PC-3 (cell line): ENCODE measurements around the gene LACC1. TPM values are rescaled to one million over a fixed set of nuclear protein-coding genes. Genes with fewer than 3 reads are reported as not detected.
A peak's percentile ranks its signal among the peaks of the same experiment; 100 is the strongest.

Source experiments
- ATAC-seq: fragments of 200-7000 bp; cut with Tn5 transposase; 2 replicates; pipeline ENCODE4 v1.9.1; 2020; ENCODE audit warnings: mild to moderate bottlenecking, moderate library complexity
- BruUV-seq: library from RNA; stranded (reverse); fragments of 400-500 nt; replicated peaks from 2 replicates; lab custom pipeline; 2021; lab: Mats Ljungman, UMichigan
- CTCF ChIA-PET: fragments of 300-600 bp; sonication (Branson Sonifier 250); formaldehyde crosslinking; loops from one replicate; lab custom pipeline; 2022; ENCODE audit warnings: antibody characterized with exemption; lab: Charles Lee
- POLR2A ChIA-PET: fragments of 300-600 bp; sonication (Branson Sonifier 250); formaldehyde crosslinking; loops from one replicate; lab custom pipeline; 2022; ENCODE audit warnings: antibody characterized with exemption; ENCODE audit not compliant: unreplicated experiment; lab: Charles Lee
- DNase-seq: peaks from one replicate; pipeline ENCODE4 v3.0.0-alpha.2; 2015
- H2AFZ ChIP-seq: fragments of 300-600 bp; sonication (generic); 2 replicates; pipeline ENCODE4 v1.6.0; 2016; ENCODE audit warnings: antibody characterized with exemption, low read length
- H3F3A ChIP-seq: fragments of 300-600 bp; sonication (generic); one replicate; pipeline ENCODE4 v1.6.0; 2017; ENCODE audit warnings: antibody characterized with exemption, low read length, control low read depth, mild to moderate bottlenecking; ENCODE audit not compliant: unreplicated experiment
- H3K27ac ChIP-seq: fragments of 300-600 bp; sonication (generic); 2 replicates; pipeline ENCODE4 v1.5.1; 2016; ENCODE audit warnings: mild to moderate bottlenecking, low read length
- H3K27me3 ChIP-seq: fragments of 300-600 bp; sonication (generic); 2 replicates; pipeline ENCODE4 v1.6.1; 2016; ENCODE audit warnings: low read length, mixed read lengths
- H3K36me3 ChIP-seq: fragments of 300-600 bp; sonication (generic); 2 replicates; pipeline ENCODE4 v1.6.1; 2016; ENCODE audit warnings: low read depth, mixed run types, low read length, mixed read lengths
- H3K4me1 ChIP-seq: fragments of 300-600 bp; sonication (generic); 2 replicates; pipeline ENCODE4 v1.5.1; 2016; ENCODE audit warnings: low read length; ENCODE audit not compliant: insufficient read depth
- H3K4me2 ChIP-seq: fragments of 300-600 bp; sonication (generic); 2 replicates; pipeline ENCODE4 v1.6.0; 2016; ENCODE audit warnings: low read length
- H3K4me3 ChIP-seq: fragments of 300-600 bp; sonication (generic); 2 replicates; pipeline ENCODE4 v1.5.1; 2016; ENCODE audit warnings: mild to moderate bottlenecking, low read length, mixed read lengths
- H3K79me2 ChIP-seq: fragments of 300-600 bp; sonication (generic); 2 replicates; pipeline ENCODE4 v1.6.1; 2017; ENCODE audit warnings: low read length, mixed read lengths
- H3K9ac ChIP-seq: fragments of 300-600 bp; sonication (generic); 2 replicates; pipeline ENCODE4 v1.6.0; 2016; ENCODE audit warnings: mild to moderate bottlenecking, low read length
- H3K9me2 ChIP-seq: fragments of 300-600 bp; sonication (generic); replicated peaks from 2 replicates; pipeline ENCODE4 v1.6.1; 2016; ENCODE audit warnings: mixed run types, low read length, mixed read lengths
- H3K9me3 ChIP-seq: fragments of 300-600 bp; sonication (generic); 2 replicates; pipeline ENCODE4 v1.6.1; 2016; ENCODE audit warnings: low read length, mixed read lengths
- H4K20me1 ChIP-seq: fragments of 300-600 bp; sonication (generic); 2 replicates; pipeline ENCODE4 v1.6.1; 2016; ENCODE audit warnings: low read length, mixed read lengths
- EZH2 ChIP-seq: fragments of 300-600 bp; sonication (generic); IDR thresholded peaks from one replicate; pipeline ENCODE4 v1.6.1; 2017; ENCODE audit warnings: antibody characterized with exemption, mild to moderate bottlenecking, low read length; ENCODE audit not compliant: unreplicated experiment
- EZH2phosphoT487 ChIP-seq: fragments of 300-600 bp; sonication (generic); IDR thresholded peaks from 2 replicates; pipeline ENCODE4 v1.6.1; 2018; ENCODE audit warnings: mild to moderate bottlenecking, antibody characterized with exemption, low read length, borderline replicate concordance
- intact Hi-C: fragments of 100-400 bp; cut with micrococcal nuclease; formaldehyde crosslinking; loops from 2 replicates; pipeline ENCODE4 v1.9.0; 2023
- total RNA-seq: library from RNA; depleted of rRNA; stranded (reverse); fragments of >200 nt; gene quantifications from 2 replicates; pipeline ENCODE4 v1.2.3, GENCODE V29; 2014
- TF ChIP-seq, protein P1 (sequence below): fragments of 300-600 bp; sonication (generic); conservative IDR thresholded peaks from 2 replicates; pipeline ENCODE4 v1.5.1; 2017; ENCODE audit warnings: antibody characterized with exemption, low read depth, mild to moderate bottlenecking, low read length

LACC1 gene
- total RNA-seq, 1 experiment from 2014 or later: 1.2 TPM

DNA sequence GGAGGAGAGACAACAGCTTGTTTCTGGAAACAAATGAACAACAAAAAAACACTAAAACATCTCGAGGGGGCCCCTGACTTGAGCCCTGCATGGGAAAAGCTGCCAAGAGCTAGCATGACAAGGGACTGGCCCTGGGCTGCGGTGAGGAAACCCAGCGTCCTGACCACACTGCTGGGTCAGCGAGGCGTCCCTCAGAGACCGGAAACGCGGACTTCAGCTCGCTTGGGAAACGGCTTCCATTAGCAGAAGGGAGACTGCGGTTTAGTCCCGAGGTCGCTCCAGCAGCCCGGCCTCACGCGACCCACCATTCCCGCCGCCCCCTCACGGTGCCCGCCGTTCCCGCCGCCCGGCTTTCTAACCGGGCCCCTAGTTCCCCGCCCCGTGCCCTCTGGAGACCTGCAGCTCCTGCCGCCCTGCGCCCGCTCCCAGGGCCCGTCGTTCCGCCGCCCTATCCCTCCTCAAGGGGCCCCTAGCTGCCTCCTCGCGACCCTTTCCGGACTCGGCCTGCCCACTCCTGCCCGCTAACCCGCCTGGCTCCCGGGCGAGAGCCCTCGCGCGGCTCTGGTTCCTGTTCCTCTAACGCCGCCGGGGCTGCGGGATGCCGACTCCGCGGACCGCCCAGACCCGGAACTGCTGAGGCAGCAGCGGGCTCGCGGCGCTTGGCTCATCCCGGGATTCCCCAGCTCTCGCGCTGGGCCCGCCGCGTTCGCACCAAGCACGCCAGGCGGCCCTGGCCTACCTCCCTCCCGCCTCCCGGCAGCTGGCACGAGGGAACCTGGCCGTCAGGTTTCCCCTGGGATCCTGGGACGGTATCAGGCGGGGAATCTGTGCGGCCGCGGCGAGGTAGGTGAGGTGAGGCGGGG lies 581 bp upstream of the LACC1 start, which contains the start of gene CCDC122:
Gene CCDC122 (minus strand): TSS at position 849 of the 863 bp plus-strand sequence. CDS start 10,364 bp downstream, outside the sequence.
- ATAC-seq (peak; percentile 74), DNase-seq (peak; percentile 70)
- Histone ChIP-seq H3K9me2 (no peaks in the 10 kb centered on the region), H3K27me3 (no peaks in the 10 kb centered on the region), H3K36me3 (no peaks in the 10 kb centered on the region), H2AFZ (peak within 1 kb of the TSS; percentile 78), H3K4me3 (peak within 1 kb of the TSS; percentile 70), H3K9me3 (no peaks in the 10 kb centered on the region), H3K27ac (peak within 1 kb of the TSS; percentile 76), H3K4me1 (peaks cover 45% of the 10 kb centered on the region), H3F3A (no peaks in the 10 kb centered on the region), H3K4me2 (peak within 1 kb of the TSS; percentile 99), H3K9ac (peak within 1 kb of the TSS; percentile 94), H3K79me2 (peaks cover 18% of the 10 kb centered on the region), H4K20me1 (no peaks in the 10 kb centered on the region)
- ChIA-PET CTCF (no interaction called here), POLR2A (interaction anchor here (0.5 to 0.7 kb wide), 7 partner anchors 66 to 1480 kb away, joined by 3 to 12 read pairs (median 7); no protein-coding TSS in a partner anchor)
- BruUV-seq: no TSS peak
- TF ChIP-seq EZH2: no peak
- TF ChIP-seq, protein P1, sequence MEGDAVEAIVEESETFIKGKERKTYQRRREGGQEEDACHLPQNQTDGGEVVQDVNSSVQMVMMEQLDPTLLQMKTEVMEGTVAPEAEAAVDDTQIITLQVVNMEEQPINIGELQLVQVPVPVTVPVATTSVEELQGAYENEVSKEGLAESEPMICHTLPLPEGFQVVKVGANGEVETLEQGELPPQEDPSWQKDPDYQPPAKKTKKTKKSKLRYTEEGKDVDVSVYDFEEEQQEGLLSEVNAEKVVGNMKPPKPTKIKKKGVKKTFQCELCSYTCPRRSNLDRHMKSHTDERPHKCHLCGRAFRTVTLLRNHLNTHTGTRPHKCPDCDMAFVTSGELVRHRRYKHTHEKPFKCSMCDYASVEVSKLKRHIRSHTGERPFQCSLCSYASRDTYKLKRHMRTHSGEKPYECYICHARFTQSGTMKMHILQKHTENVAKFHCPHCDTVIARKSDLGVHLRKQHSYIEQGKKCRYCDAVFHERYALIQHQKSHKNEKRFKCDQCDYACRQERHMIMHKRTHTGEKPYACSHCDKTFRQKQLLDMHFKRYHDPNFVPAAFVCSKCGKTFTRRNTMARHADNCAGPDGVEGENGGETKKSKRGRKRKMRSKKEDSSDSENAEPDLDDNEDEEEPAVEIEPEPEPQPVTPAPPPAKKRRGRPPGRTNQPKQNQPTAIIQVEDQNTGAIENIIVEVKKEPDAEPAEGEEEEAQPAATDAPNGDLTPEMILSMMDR: no peak
- TF ChIP-seq EZH2phosphoT487: no peak
- intact Hi-C loops: loop anchor here (2.0 to 10.0 kb wide), 4 partner anchors 74 to 792 kb away; no protein-coding TSS in a partner anchor

GRCh38 chr13:43880214-43880855 lies 631 bp downstream of the LACC1 start:
- ChIA-PET CTCF (no interaction called here), POLR2A (interaction anchor here (0.7 kb wide), 1 partner anchor 186 kb away, joined by 11 read pairs; no protein-coding TSS in a partner anchor)
- Histone ChIP-seq H3K4me3 (peak overlapping the region; percentile 70), H3K9me2 (no peaks in the 10 kb centered on the region), H4K20me1 (no peaks in the 10 kb centered on the region), H3K4me2 (peak overlapping the region; percentile 99), H3K27me3 (no peaks in the 10 kb centered on the region), H3K79me2 (peaks cover 18% of the 10 kb centered on the region), H3F3A (no peaks in the 10 kb centered on the region), H3K27ac (peak overlapping the region; percentile 76; the same call in 1 of the 2 replicates), H3K9me3 (no peaks in the 10 kb centered on the region), H3K4me1 (peaks cover 38% of the 10 kb centered on the region), H2AFZ (peak overlapping the region; percentile 78), H3K9ac (peak overlapping the region; percentile 94), H3K36me3 (no peaks in the 10 kb centered on the region)
- intact Hi-C loops: no loop called here
- TF ChIP-seq EZH2 (no peak), EZH2phosphoT487 (no peak)
- TF ChIP-seq, protein P1: no peak
- BruUV-seq: no TSS peak
- ATAC-seq (peak; percentile 25; the same call in 1 of the 2 replicates), DNase-seq (peak; percentile 12)
